Neutrophil (primary cell): Measurements from ENCODE around the gene RHBDL1.

Experiments
- H3K27ac ChIP-seq: fragments of 200-600 bp; sonication (generic); 2 replicates; pipeline ENCODE4 v1.5.1; 2016; ENCODE audit warnings: mild to moderate bottlenecking, moderate library complexity
- H3K27me3 ChIP-seq: fragments of 200-600 bp; sonication (generic); 2 replicates; pipeline ENCODE4 v1.6.0; 2016; ENCODE audit warnings: mild to moderate bottlenecking
- H3K36me3 ChIP-seq: fragments of 200-600 bp; sonication (generic); 2 replicates; pipeline ENCODE4 v1.5.1; 2017
- H3K4me1 ChIP-seq, 2 experiments: fragments of 200-600 bp in 1 of 2; sonication (generic) in 1 of 2; 1 replicate in 1 of 2; 2 replicates in 1 of 2; pipeline versions ENCODE4 v1.5.1 to v1.6.1; 2013 to 2016; ENCODE audit warnings: low read depth in 1 of 2, low read length in 1 of 2, mild to moderate bottlenecking in 1 of 2, moderate library complexity in 1 of 2; ENCODE audit not compliant: control insufficient read depth in 1 of 2, insufficient read depth in 1 of 2
- H3K4me3 ChIP-seq, 2 experiments: fragments of 200-600 bp in 1 of 2; sonication (generic) in 1 of 2; 1 replicate in 1 of 2; 2 replicates in 1 of 2; pipeline ENCODE4 v1.5.1; 2013 to 2016; ENCODE audit warnings: low read depth in 1 of 2, low read length in 1 of 2, mild to moderate bottlenecking in 1 of 2, moderate library complexity in 1 of 2
- H3K9me3 ChIP-seq: fragments of 200-600 bp; sonication (generic); 2 replicates; pipeline ENCODE4 v1.5.1; 2016
- TF ChIP-seq, protein P1 (sequence below): fragments of 200-600 bp; sonication (generic); IDR thresholded peaks from 2 replicates; pipeline ENCODE4 v1.5.1; 2016; ENCODE audit warnings: antibody characterized with exemption

The RHBDL1 gene

DNA sequence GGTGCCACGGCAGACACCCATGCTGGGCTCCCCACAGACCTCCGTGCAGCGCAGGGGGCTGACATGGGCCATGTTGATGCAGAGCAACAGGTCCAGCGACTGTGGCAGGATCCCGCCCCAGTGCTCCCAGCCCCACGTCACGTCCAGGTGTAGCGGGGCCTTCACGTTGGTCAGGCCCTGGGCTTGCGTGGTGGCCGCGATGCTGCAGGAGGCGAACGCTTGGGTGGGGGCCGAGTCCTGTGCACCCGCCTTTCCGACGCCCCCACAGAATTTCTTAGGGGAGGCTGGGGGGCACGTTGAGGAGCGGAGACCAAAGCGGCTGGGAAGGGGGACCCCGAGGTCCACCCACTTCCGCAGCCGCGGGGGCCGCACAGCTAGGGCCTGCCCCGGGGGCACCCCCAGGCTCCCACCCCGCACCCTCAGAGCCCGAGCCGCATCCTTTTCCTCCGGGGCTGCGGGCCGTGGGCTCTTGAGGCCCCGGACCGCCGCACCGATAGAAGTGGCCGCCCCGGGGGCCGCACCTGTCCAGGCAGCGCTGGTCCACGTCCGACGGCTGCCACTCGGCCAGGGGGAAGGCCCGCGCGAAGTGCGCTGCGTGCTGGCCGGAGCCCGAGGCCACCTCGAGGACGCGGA, 39.8 kb upstream of the RHBDL1 start:
- TF ChIP-seq, protein P1, sequence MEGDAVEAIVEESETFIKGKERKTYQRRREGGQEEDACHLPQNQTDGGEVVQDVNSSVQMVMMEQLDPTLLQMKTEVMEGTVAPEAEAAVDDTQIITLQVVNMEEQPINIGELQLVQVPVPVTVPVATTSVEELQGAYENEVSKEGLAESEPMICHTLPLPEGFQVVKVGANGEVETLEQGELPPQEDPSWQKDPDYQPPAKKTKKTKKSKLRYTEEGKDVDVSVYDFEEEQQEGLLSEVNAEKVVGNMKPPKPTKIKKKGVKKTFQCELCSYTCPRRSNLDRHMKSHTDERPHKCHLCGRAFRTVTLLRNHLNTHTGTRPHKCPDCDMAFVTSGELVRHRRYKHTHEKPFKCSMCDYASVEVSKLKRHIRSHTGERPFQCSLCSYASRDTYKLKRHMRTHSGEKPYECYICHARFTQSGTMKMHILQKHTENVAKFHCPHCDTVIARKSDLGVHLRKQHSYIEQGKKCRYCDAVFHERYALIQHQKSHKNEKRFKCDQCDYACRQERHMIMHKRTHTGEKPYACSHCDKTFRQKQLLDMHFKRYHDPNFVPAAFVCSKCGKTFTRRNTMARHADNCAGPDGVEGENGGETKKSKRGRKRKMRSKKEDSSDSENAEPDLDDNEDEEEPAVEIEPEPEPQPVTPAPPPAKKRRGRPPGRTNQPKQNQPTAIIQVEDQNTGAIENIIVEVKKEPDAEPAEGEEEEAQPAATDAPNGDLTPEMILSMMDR, result no peak
- Histone ChIP-seq H3K27ac (peak overlapping the region; percentile 89), H3K9me3 (no peaks in the 10 kb centered on the region), H3K36me3 (peaks cover 8% of the 10 kb centered on the region), H3K4me1 (peaks cover 14 to 24% of the 10 kb centered on the region in 2 experiments), H3K4me3 (peak overlapping the region; percentile 75 to 97), H3K27me3 (peaks cover 17% of the 10 kb centered on the region)

DNA sequence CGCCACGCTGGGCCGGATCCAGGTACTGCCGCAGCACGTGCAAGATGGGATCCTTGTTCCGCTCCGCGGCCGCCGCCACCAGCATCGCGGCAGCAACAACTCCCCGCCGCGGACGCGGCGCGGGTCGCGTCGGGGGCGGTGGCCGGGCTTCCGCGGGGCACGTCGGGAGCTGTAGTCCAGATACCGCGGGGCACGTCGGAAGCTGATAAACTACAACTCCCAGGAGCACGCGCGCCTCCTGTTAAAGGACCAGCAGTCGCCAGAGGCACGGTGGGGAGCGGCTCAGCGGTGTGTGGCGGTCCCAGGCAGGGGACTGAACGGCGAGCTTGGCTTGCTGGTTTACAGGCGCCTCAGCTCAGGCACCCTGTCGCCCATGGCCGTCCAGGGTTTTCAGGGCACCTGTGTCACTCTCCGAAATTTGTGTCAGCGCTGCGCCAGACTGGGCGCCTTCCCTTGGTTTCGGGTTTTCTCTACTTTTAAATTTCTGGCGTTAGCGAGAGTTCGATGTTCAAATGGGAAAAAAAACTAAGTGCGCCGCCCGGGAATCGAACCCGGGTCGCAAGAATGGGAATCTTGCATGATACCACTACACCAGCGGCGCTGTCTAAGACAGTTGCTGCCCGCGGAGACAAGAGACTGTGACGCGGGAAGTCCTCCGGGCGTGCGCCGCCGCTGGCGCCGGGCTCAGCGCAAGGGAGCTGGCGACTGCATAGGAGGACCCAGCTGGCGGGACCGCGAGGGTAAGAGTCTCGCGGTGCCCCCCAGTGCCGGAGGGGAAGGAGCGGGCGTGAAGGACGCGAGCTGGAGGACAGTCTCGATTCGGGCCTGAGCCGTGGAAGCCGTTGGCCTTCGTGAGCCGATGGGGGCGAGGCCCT, 39.0 kb upstream of the RHBDL1 start, which contains the start of gene METTL26:
METTL26 (minus strand) TSS at position 100 of the 875 bp plus-strand sequence; CDS start at position 85, 15 bp downstream.
- peaks cover 19 to 30% of the 10 kb centered on the region in 2 experiments for H3K4me1 ChIP-seq
- peaks cover 8% of the 10 kb centered on the region for H3K36me3 ChIP-seq
- no peaks in the 10 kb centered on the region for H3K9me3 ChIP-seq
- TF ChIP-seq, protein P1, result peak; percentile 67
- peak within 1 kb of the TSS; percentile 89 for H3K27ac ChIP-seq
- H3K27me3 ChIP-seq, result peaks cover 9% of the 10 kb centered on the region
- peak within 1 kb of the TSS; percentile 75 to 97 for H3K4me3 ChIP-seq

DNA sequence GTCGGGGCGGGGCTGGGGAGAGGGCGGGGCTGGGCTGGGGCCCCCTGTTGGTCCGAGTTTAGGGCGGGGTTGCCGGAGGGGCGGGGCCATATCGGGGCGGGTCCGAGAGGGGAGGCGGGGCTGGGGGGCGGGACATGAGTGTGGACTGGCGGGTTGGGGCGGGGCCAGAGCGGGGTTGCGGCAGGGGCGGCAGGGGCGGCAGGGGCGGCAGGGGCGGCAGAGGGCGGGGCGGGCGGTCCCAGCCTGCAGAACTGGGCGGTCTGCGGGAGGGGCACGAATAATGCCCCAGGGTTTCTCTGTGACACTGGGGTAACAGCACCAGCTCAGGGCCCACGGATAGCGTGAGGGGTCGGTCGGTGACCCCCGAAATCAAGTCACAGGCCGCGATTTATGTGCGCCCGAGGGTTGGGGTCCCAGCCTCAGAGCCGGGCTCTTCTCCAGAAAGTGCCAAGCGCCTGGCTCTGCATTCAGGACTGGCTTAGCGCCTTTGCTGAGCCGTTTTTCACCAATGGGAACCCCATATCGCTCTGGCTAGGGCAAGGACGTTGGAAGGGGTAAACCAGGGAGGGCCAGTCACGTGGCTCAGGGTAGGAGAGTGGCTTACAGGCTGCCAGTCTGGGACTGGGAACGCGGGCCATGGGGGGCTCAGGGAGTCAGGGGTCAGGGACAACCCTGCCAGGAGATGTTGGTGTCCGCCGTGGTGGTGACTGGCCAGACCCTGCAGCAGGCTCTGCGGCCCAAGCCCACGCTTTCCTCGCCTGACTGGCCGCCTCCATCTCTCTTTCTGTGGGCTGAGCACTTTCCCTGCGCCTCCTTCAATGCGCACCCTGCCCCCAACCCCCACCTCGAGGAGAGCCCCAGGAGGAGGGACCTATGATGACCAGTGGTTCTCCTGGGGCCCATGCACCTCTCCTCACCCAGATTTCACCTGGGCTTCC, 38.1 kb upstream of the RHBDL1 start:
- Histone ChIP-seq H3K36me3 (peaks cover 8% of the 10 kb centered on the region), H3K27me3 (peaks cover under 1% of the 10 kb centered on the region), H3K27ac (peak overlapping the region; percentile 89), H3K9me3 (no peaks in the 10 kb centered on the region), H3K4me3 (peak overlapping the region; percentile 75 to 97), H3K4me1 (peaks cover 22 to 37% of the 10 kb centered on the region in 2 experiments)
- TF ChIP-seq, protein P1, result no peak

DNA sequence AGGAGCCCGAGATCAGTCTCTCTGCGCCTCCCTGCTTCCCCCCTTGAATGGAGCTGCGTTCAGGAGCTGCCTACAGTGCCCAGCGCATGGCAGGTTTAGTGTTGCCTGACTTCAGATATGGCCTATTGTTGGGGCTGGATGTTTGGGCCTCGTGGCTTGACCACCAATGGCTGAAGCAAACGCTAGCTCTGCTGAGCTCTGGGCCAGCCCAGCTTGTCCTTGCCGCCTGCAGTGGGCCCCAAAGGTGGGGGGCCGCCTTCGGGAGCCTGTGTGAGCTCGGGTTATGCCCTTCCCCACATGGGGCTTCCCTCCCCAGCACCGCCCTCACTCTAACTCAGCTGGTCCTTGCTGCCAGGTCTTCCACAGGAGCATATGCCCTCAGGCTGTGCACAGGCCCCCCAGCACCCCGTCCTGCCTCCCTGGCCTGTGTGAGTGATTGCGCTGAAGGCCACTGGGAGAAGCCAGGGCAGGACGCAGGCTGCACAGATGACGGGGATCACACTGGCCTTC, 37.4 kb upstream of the RHBDL1 start:
- TF ChIP-seq, protein P1, result no peak
- Histone ChIP-seq H3K9me3 (no peaks in the 10 kb centered on the region), H3K4me3 (no peak overlapping the region), H3K27ac (no peak overlapping the region), H3K4me1 (peaks cover 29 to 44% of the 10 kb centered on the region in 2 experiments), H3K27me3 (no peaks in the 10 kb centered on the region), H3K36me3 (peaks cover 8% of the 10 kb centered on the region)

DNA sequence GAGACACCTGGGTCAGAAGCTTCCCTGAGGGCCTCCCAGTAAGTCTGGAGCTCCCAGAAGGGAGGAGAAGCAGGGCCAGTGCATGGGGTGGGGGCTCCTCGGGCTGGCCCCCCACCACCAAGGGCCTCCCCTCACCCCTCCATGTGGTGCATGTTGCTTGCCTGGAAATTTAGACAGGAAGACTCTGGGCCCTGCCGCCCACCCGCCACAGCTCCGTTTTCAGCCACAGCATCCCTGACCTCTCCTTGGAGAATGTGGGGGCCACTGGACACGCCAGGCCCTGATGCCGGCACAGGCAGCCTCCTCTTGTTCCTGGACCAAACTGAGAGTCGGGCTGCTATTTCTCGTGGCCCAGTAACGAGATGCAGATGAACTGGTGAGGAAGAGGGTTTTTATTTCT, 36.6 kb upstream of the RHBDL1 start:
- H3K36me3 ChIP-seq, result peaks cover under 1% of the 10 kb centered on the region
- peaks cover 37 to 50% of the 10 kb centered on the region in 2 experiments for H3K4me1 ChIP-seq
- TF ChIP-seq, protein P1, result no peak
- H3K27me3 ChIP-seq, result no peaks in the 10 kb centered on the region
- H3K27ac ChIP-seq, result no peak overlapping the region
- H3K4me3 ChIP-seq, result no peak overlapping the region
- H3K9me3 ChIP-seq, result no peaks in the 10 kb centered on the region
